Measurements from ENCODE around the gene MYRF.

Gene MYRF

GRCh38 chr11:61762223-61762615, 9.8 kb downstream of the MYRF start:
- no peak for FAIRE-seq

- no peak for FAIRE-seq
These were observed 10.4 kb downstream of the MYRF start for GRCh38 chr11:61762798-61763197.

GRCh38 chr11:61763930-61764605, 11.6 kb downstream of the MYRF start:
- no peak for FAIRE-seq

GRCh38 chr11:61764606-61765260, 12.3 kb downstream of the MYRF start:
- FAIRE-seq: no peak

GRCh38 chr11:61765550-61766253, 13.3 kb downstream of the MYRF start:
- no peak for FAIRE-seq

- no peak for FAIRE-seq
These were observed 14.0 kb downstream of the MYRF start for GRCh38 chr11:61766353-61766841.

GRCh38 chr11:61768376-61769076, 16.1 kb downstream of the MYRF start:
- no peak for FAIRE-seq

- FAIRE-seq: no peak
These were observed 16.9 kb downstream of the MYRF start for GRCh38 chr11:61769169-61769920.

GRCh38 chr11:61769946-61770683, 17.7 kb downstream of the MYRF start:
- no peak for FAIRE-seq

GRCh38 chr11:61771195-61771894, 18.9 kb downstream of the MYRF start:
- FAIRE-seq: no peak

GRCh38 chr11:61771985-61772455, 19.6 kb downstream of the MYRF start:
- FAIRE-seq: no peak

GRCh38 chr11:61773356-61773755, 20.9 kb downstream of the MYRF start:
- FAIRE-seq: no peak

- FAIRE-seq: no peak
These were observed 21.4 kb downstream of the MYRF start for GRCh38 chr11:61773809-61774208.

GRCh38 chr11:61774411-61774810, 22.0 kb downstream of the MYRF start:
- no peak for FAIRE-seq

GRCh38 chr11:61775106-61775505, 22.7 kb downstream of the MYRF start:
- no peak for FAIRE-seq

GRCh38 chr11:61775606-61776554, 23.4 kb downstream of the MYRF start:
- FAIRE-seq: no peak

- FAIRE-seq: no peak
These were observed 24.2 kb downstream of the MYRF start for GRCh38 chr11:61776561-61777075.

GRCh38 chr11:61777234-61778090, 25.0 kb downstream of the MYRF start:
- no peak for FAIRE-seq
